IMR-90 (cell line): Measurements from ENCODE around the gene RFX5. TPM values are rescaled to one million over a fixed set of nuclear protein-coding genes. Genes with fewer than 3 reads are reported as not detected.

ENCODE experiments used
- ATAC-seq: fragments of 200-7000 bp; cut with Tn5 transposase; 2 replicates; pipeline ENCODE4 v1.9.1; 2020; ENCODE audit warnings: low read depth, mild to moderate bottlenecking, moderate library complexity
- Bru-seq: library from RNA; stranded (reverse); fragments of 400-500 nt; gene quantifications from one replicate; lab custom pipeline; 2021; lab: Mats Ljungman, UMichigan
- BruChase-seq, 2 experiments: library from RNA; stranded (reverse); fragments of 400-500 nt; gene quantifications; one replicate each; lab custom pipeline; 2021; lab: Mats Ljungman, UMichigan
- BruUV-seq: library from RNA; stranded (reverse); fragments of 400-500 nt; replicated peaks from 2 replicates; lab custom pipeline; 2021; lab: Mats Ljungman, UMichigan
- CTCF ChIA-PET: fragments of 300-600 bp; formaldehyde crosslinking; extraction: SDS; loops from one replicate; lab custom pipeline; 2021; ENCODE audit warnings: antibody characterized with exemption; lab: Yijun Ruan, JAX
- POLR2A ChIA-PET: fragments of 300-600 bp; sonication (Branson Sonifier 250); formaldehyde crosslinking; loops from one replicate; lab custom pipeline; 2022; ENCODE audit warnings: antibody characterized with exemption; ENCODE audit not compliant: unreplicated experiment; lab: Charles Lee
- DNase-seq: peaks from one replicate; pipeline ENCODE4 v3.0.0; 2013
- H2AFZ ChIP-seq: replicated peaks from 2 replicates; pipeline ENCODE3; 2013; ENCODE audit warnings: low read length, mild to moderate bottlenecking; ENCODE audit not compliant: poor library complexity
- H2AK5ac ChIP-seq: 2 replicates; pipeline ENCODE4 v1.6.1; 2013; ENCODE audit warnings: low read depth, low read length, inconsistent platforms
- H2AK9ac ChIP-seq: replicated peaks from 2 replicates; pipeline ENCODE3; 2013; ENCODE audit warnings: mild to moderate bottlenecking, low read depth, low read length, moderate library complexity; ENCODE audit not compliant: poor library complexity
- H2BK120ac ChIP-seq: 2 replicates; pipeline ENCODE4 v1.6.1; 2013; ENCODE audit warnings: low read depth, low read length, inconsistent platforms
- H2BK15ac ChIP-seq: 3 replicates; pipeline ENCODE4 v1.6.1; 2013; ENCODE audit warnings: low read depth, low read length, inconsistent platforms
- H2BK20ac ChIP-seq: 2 replicates; pipeline ENCODE4 v1.6.1; 2013; ENCODE audit warnings: low read depth, mild to moderate bottlenecking, inconsistent platforms, low read length, moderate library complexity
- H2BK5ac ChIP-seq: 2 replicates; pipeline ENCODE4 v1.6.1; 2013; ENCODE audit warnings: mild to moderate bottlenecking, low read depth, low read length, inconsistent platforms; ENCODE audit not compliant: poor library complexity, severe bottlenecking
- H3K14ac ChIP-seq: replicated peaks from 2 replicates; pipeline ENCODE4 v1.6.1; 2013; ENCODE audit warnings: low read depth, low read length, inconsistent platforms
- H3K18ac ChIP-seq: 2 replicates; pipeline ENCODE4 v1.6.1; 2013; ENCODE audit warnings: low read depth, low read length, control low read depth
- H3K23ac ChIP-seq: 2 replicates; pipeline ENCODE4 v1.6.1; 2013; ENCODE audit warnings: low read depth, low read length, inconsistent platforms
- H3K27ac ChIP-seq: 2 replicates; pipeline ENCODE4 v1.5.1; 2013; ENCODE audit warnings: mild to moderate bottlenecking, control low read depth, low read length; ENCODE audit not compliant: insufficient read depth
- H3K27me3 ChIP-seq: 2 replicates; pipeline ENCODE4 v1.6.1; 2013; ENCODE audit warnings: low read length; ENCODE audit not compliant: control insufficient read depth, insufficient read depth
- H3K36me3 ChIP-seq: 2 replicates; pipeline ENCODE4 v1.6.1; 2013; ENCODE audit warnings: low read length, mixed read lengths; ENCODE audit not compliant: control insufficient read depth, insufficient read depth
- H3K4ac ChIP-seq: 2 replicates; pipeline ENCODE4 v1.6.1; 2013; ENCODE audit warnings: low read depth, low read length, inconsistent platforms
- H3K4me1 ChIP-seq: 2 replicates; pipeline ENCODE4 v1.6.1; 2013; ENCODE audit warnings: low read length, mixed read lengths; ENCODE audit not compliant: control insufficient read depth, insufficient read depth
- H3K4me2 ChIP-seq: 2 replicates; pipeline ENCODE4 v1.6.1; 2013; ENCODE audit warnings: low read depth, mild to moderate bottlenecking, control low read depth, low read length, moderate library complexity
- H3K4me3 ChIP-seq: 2 replicates; pipeline ENCODE4 v1.5.1; 2013; ENCODE audit warnings: low read depth, mild to moderate bottlenecking, control low read depth, low read length, moderate library complexity; ENCODE audit not compliant: insufficient read depth
- H3K56ac ChIP-seq: 2 replicates; pipeline ENCODE4 v1.6.1; 2013; ENCODE audit warnings: low read length, inconsistent platforms; ENCODE audit not compliant: insufficient read depth; ENCODE audit errors: extremely low read depth
- H3K79me1 ChIP-seq, 2 experiments: 2 replicates each; pipeline ENCODE4 v1.6.1; 2013; ENCODE audit warnings: low read length in 2 of 2, inconsistent platforms in 1 of 2, low read depth in 1 of 2
- H3K9ac ChIP-seq: 2 replicates; pipeline ENCODE4 v1.6.1; 2013; ENCODE audit warnings: low read depth, low read length, control low read depth
- H3K9me1 ChIP-seq: 2 replicates; pipeline ENCODE4 v1.6.1; 2013; ENCODE audit warnings: low read length, inconsistent platforms; ENCODE audit not compliant: insufficient read depth
- H3K9me3 ChIP-seq: 2 replicates; pipeline ENCODE4 v1.6.1; 2013; ENCODE audit warnings: low read length; ENCODE audit not compliant: control insufficient read depth, insufficient read depth
- H4K20me1 ChIP-seq: 2 replicates; pipeline ENCODE4 v1.6.1; 2013; ENCODE audit warnings: low read length, inconsistent platforms; ENCODE audit not compliant: insufficient read depth
- H4K5ac ChIP-seq: 2 replicates; pipeline ENCODE4 v1.6.1; 2013; ENCODE audit warnings: mild to moderate bottlenecking, low read depth, low read length, control low read depth
- H4K8ac ChIP-seq, 2 experiments: 2 replicates each; pipeline ENCODE4 v1.6.1; 2013; ENCODE audit warnings: low read depth in 2 of 2, low read length in 2 of 2, control low read depth in 1 of 2, inconsistent platforms in 1 of 2
- H4K91ac ChIP-seq: 2 replicates; pipeline ENCODE4 v1.6.1; 2013; ENCODE audit warnings: low read depth, low read length, inconsistent platforms; ENCODE audit not compliant: insufficient read depth
- BHLHE40 ChIP-seq: fragments of 150-350 bp; IDR thresholded peaks from 2 replicates; pipeline ENCODE4 v1.6.1; 2016; ENCODE audit warnings: mild to moderate bottlenecking, low read depth, low read length
- CEBPB ChIP-seq: IDR thresholded peaks from 2 replicates; pipeline ENCODE4 v1.6.1; 2012; ENCODE audit warnings: low read depth, low read length, improper control_type of control experiment
- CHD1 ChIP-seq: IDR thresholded peaks from 2 replicates; pipeline ENCODE4 v1.6.1; 2012; ENCODE audit warnings: low read depth, low read length, improper control_type of control experiment
- FOS ChIP-seq: fragments of 150-350 bp; IDR thresholded peaks from 2 replicates; pipeline ENCODE4 v1.6.1; 2016; ENCODE audit warnings: low read depth, low read length
- MAFK ChIP-seq: IDR thresholded peaks from 2 replicates; pipeline ENCODE4 v1.6.1; 2012; ENCODE audit warnings: low read depth, low read length, improper control_type of control experiment
- MAZ ChIP-seq: IDR thresholded peaks from 2 replicates; pipeline ENCODE4 v1.6.1; 2012; ENCODE audit warnings: low read depth, mild to moderate bottlenecking, low read length, improper control_type of control experiment, moderate library complexity, borderline replicate concordance
- MXI1 ChIP-seq: IDR thresholded peaks from 2 replicates; pipeline ENCODE4 v1.6.1; 2012; ENCODE audit warnings: low read depth, mild to moderate bottlenecking, low read length, moderate library complexity, borderline replicate concordance
- POLR2A ChIP-seq: IDR thresholded peaks from 2 replicates; pipeline ENCODE4 v1.6.1; 2012; ENCODE audit warnings: mild to moderate bottlenecking, low read depth, low read length
- RAD21 ChIP-seq: IDR thresholded peaks from 2 replicates; pipeline ENCODE4 v1.6.1; 2012; ENCODE audit warnings: low read length, improper control_type of control experiment
- RFX5 ChIP-seq: IDR thresholded peaks from 2 replicates; pipeline ENCODE4 v1.8.0; 2012; ENCODE audit warnings: low read depth, mild to moderate bottlenecking, low read length, moderate library complexity
- SMC3 ChIP-seq: fragments of 150-350 bp; IDR thresholded peaks from 2 replicates; pipeline ENCODE4 v1.6.1; 2016; ENCODE audit warnings: low read depth, mild to moderate bottlenecking, antibody characterized with exemption, low read length, moderate library complexity
- WGBS, 2 experiments: methylation state at CpG; one replicate each; pipeline versions ENCODE4 v1.1.5 to v1.1.7; 2013; ENCODE audit warnings: missing lambda C conversion rate in 2 of 2; ENCODE audit not compliant: insufficient read length in 1 of 2; ENCODE audit errors: extremely low coverage in 2 of 2; 5-methylcytosine and 5-hydroxymethylcytosine counted together
- dilution Hi-C: fragments of 300-500 bp; cut with HindIII; formaldehyde crosslinking; loops from one replicate; pipeline ENCODE4 v1.14.3; 2018; ENCODE audit warnings: low sequenced_read_pairs; ENCODE audit not compliant: unreplicated experiment
- in situ Hi-C: fragments of 300-500 bp; cut with MboI; formaldehyde crosslinking; loops from 3 replicates; pipeline ENCODE4 v1.14.3; 2019; ENCODE audit warnings: low sequenced_read_pairs, inconsistent platforms, mixed read lengths
- intact Hi-C: fragments of 100-400 bp; cut with micrococcal nuclease; formaldehyde crosslinking; loops from 2 replicates; pipeline ENCODE4 v1.10.0; 2022
- long read RNA-seq: library from polyadenylated mRNA; unstranded; transcript quantifications from one replicate; pipeline ENCODE4 v2.0.0, GENCODE V29; 2021; ENCODE audit not compliant: unreplicated experiment
- polyA plus RNA-seq, 3 experiments: library from polyadenylated mRNA; depleted of rRNA; stranded (reverse); fragments of >200 nt; gene quantifications; 2 replicates each; pipeline ENCODE4 v1.2.3, GENCODE V29; 2012; ENCODE audit warnings: low replicate concordance in 1 of 3
- total RNA-seq: library from RNA; depleted of rRNA; stranded (reverse); fragments of >200 nt; gene quantifications from 2 replicates; pipeline ENCODE4 v1.2.3, GENCODE V29; 2012; rRNA removed
- TF ChIP-seq, protein P1 (sequence below): fragments of 150-350 bp; IDR thresholded peaks from 2 replicates; pipeline ENCODE4 v1.6.1; 2016; ENCODE audit warnings: low read depth, mild to moderate bottlenecking, low read length, moderate library complexity, borderline replicate concordance
- TF ChIP-seq, protein P2 (sequence below): conservative IDR thresholded peaks from 2 replicates; pipeline ENCODE4 v1.5.1; 2012; ENCODE audit warnings: mild to moderate bottlenecking, low read depth, low read length, improper control_type of control experiment

The RFX5 gene
- total RNA-seq: 37.8 and 44.4 TPM in 2 replicates
- 26.8 and 29.3 TPM in 2 replicates for polyA plus RNA-seq (2012; rRNA removed)
- 17.7 and 36.9 TPM in 2 replicates for polyA plus RNA-seq (2012; cell fraction: cytosol; rRNA removed)
- 74.2 and 105 TPM in 2 replicates for polyA plus RNA-seq (2012; cell fraction: nucleus; rRNA removed; ENCODE audit: low replicate concordance)
- percentile 67 among the genes with signal in this experiment for Bru-seq, nascent RNA
- percentile 85 among the genes with signal in this experiment for BruChase-seq, experiment 1, labeled RNA remaining after a 6-hour chase
- percentile 87 among the genes with signal in this experiment for BruChase-seq, experiment 2, labeled RNA remaining after a 2-hour chase
- long read RNA-seq, transcript RFX5-215 (11 exons, 2,355 nt): major isoform, 13 of 41 reads
- long read RNA-seq, partial matches to known transcripts: 19 of 41 reads
- long read RNA-seq, other reads (novel, unspliced or antisense): 8 of 41 reads

DNA sequence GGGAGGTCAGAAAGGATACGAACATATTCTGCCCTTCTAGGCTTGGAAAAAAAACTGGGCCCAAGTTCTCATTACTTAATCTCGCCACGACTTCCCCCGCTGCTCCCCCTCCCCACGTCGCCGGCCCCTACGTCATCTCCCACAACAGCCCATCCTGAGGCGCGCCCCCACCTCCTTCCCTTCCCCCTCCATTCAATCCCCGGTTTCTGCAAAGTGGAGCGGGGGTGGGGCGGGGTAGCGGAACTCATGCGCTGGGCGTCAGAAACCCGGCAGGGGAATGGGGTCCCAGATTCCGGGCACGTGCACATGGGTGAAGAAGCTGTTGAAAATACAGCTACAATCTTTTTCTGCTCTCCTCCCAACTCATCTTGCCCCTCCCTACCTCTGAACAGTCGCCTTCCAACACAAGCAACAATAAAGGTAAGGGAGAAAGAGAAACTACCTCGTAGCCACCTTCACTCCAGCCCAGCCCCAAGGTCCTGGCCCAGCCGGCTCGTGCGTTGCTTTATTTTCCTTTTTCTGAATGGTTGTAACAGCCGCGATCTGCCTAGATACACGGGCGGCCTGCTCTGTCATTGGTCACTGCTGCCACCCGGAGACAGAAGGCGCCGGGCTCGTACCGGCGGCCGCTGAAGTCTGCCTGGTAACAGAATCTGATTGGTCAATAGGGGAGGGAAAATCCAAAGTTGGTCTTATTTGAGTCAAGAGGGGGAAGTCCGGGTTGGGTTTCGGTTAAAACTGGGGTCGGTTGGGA lies at the start of gene RFX5:
TSS of gene RFX5 (minus strand) at position 484 of the 754 bp plus-strand sequence. CDS start 932 bp downstream, outside the sequence.
- Histone ChIP-seq H3K18ac (peak within 1 kb of the TSS; percentile 59), H2AK9ac (peak within 1 kb of the TSS; percentile 92), H3K9ac (peak within 1 kb of the TSS; percentile 62), H2BK20ac (peak within 1 kb of the TSS; percentile 49), H3K27ac (peak within 1 kb of the TSS; percentile 66), H3K79me1 (peaks cover 12 to 22% of the 10 kb centered on the region in 2 experiments), H3K36me3 (peaks cover 23% of the 10 kb centered on the region), H3K14ac (peak within 1 kb of the TSS; percentile 86), H3K4me2 (peak within 1 kb of the TSS; percentile 77), H3K9me3 (no peaks in the 10 kb centered on the region), H2BK15ac (peak within 1 kb of the TSS; percentile 80; the same call in 1 of the 3 replicates), H3K4me3 (peak within 1 kb of the TSS; percentile 67), H3K56ac (peak within 1 kb of the TSS; percentile 94), H4K91ac (peak within 1 kb of the TSS; percentile 88), H4K5ac (peak within 1 kb of the TSS; percentile 23), H3K4me1 (peaks cover 7% of the 10 kb centered on the region), H2AK5ac (peak within 1 kb of the TSS; percentile 57; the same call in 1 of the 2 replicates), H4K20me1 (no peaks in the 10 kb centered on the region), H2BK120ac (peak within 1 kb of the TSS; percentile 75), H3K9me1 (peaks cover 10% of the 10 kb centered on the region), H2BK5ac (peak within 1 kb of the TSS; percentile 76), H4K8ac (peak within 1 kb of the TSS; percentile 81 to 96), H3K27me3 (no peaks in the 10 kb centered on the region), H2AFZ (peak within 1 kb of the TSS; percentile 94), H3K4ac (peak within 1 kb of the TSS; percentile 77), H3K23ac (peak within 1 kb of the TSS; percentile 61; the same call in 1 of the 2 replicates)
- intact Hi-C loops: loop anchor here (1.0 kb wide), 1 partner anchor 52 kb away; the partner anchor contains the start of gene PSMB4
- ChIA-PET CTCF (no interaction called here), POLR2A (no interaction called here)
- in situ Hi-C loops: no loop called here
- BruUV-seq: no TSS peak
- dilution Hi-C loops: no loop called here
- WGBS, 2 experiments: 0% methylated on average over 11 of the region's 38 CpGs; no CpG with 5 or more reads in 1 of the 2 experiments
- DNase-seq: peak; percentile 98
- ATAC-seq: peak; percentile 98
- TF ChIP-seq MXI1 (peak; percentile 63; the same call in 1 of the 2 replicates), MAZ (peak; percentile 90), CHD1 (peak; percentile 68; the same call in 1 of the 2 replicates), FOS (no peak), MAFK (no peak), RAD21 (no peak), BHLHE40 (peak; percentile 90), SMC3 (no peak), CEBPB (0 out of 2 replicates have a peak, but pooled peaks have one; percentile 9), RFX5 (peak; percentile 98), POLR2A (peak; percentile 73)
- TF ChIP-seq, protein P1, sequence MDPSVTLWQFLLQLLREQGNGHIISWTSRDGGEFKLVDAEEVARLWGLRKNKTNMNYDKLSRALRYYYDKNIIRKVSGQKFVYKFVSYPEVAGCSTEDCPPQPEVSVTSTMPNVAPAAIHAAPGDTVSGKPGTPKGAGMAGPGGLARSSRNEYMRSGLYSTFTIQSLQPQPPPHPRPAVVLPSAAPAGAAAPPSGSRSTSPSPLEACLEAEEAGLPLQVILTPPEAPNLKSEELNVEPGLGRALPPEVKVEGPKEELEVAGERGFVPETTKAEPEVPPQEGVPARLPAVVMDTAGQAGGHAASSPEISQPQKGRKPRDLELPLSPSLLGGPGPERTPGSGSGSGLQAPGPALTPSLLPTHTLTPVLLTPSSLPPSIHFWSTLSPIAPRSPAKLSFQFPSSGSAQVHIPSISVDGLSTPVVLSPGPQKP: no peak
- TF ChIP-seq, protein P2, sequence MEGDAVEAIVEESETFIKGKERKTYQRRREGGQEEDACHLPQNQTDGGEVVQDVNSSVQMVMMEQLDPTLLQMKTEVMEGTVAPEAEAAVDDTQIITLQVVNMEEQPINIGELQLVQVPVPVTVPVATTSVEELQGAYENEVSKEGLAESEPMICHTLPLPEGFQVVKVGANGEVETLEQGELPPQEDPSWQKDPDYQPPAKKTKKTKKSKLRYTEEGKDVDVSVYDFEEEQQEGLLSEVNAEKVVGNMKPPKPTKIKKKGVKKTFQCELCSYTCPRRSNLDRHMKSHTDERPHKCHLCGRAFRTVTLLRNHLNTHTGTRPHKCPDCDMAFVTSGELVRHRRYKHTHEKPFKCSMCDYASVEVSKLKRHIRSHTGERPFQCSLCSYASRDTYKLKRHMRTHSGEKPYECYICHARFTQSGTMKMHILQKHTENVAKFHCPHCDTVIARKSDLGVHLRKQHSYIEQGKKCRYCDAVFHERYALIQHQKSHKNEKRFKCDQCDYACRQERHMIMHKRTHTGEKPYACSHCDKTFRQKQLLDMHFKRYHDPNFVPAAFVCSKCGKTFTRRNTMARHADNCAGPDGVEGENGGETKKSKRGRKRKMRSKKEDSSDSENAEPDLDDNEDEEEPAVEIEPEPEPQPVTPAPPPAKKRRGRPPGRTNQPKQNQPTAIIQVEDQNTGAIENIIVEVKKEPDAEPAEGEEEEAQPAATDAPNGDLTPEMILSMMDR: no peak
